ENCODE data around the gene TMEM185B.
A peak's percentile ranks its signal among the peaks of the same experiment; 100 is the strongest.

The TMEM185B gene

GRCh38 chr2:120231974-120232635 lies 8.9 kb upstream of the TMEM185B start:
- peak; percentile 47 for DNase-seq (ENCODE audit: low spot score)
- no peak for TF ChIP-seq CTCF (IDR thresholded peaks at IDR 0.05)
- Histone ChIP-seq H3K4me3 (peak overlapping the region; percentile 60), H3K27ac (peak overlapping the region in 1 of 2 donors; percentile 30)

GRCh38 chr2:120231564-120231973 lies 8.4 kb upstream of the TMEM185B start:
- TF ChIP-seq CTCF (IDR thresholded peaks at IDR 0.05): no peak
- Histone ChIP-seq H3K27ac (no peak overlapping the region), H3K4me3 (peak overlapping the region; percentile 60)
- peak; percentile 61 for DNase-seq (ENCODE audit: low spot score)

GRCh38 chr2:120230515-120231471 lies 7.6 kb upstream of the TMEM185B start:
- no peak overlapping the region for H3K4me3 ChIP-seq
- no peak for TF ChIP-seq CTCF (IDR thresholded peaks at IDR 0.05)
- no peak overlapping the region for H3K27ac ChIP-seq
- peak; percentile 58 for DNase-seq (ENCODE audit: low spot score)

GRCh38 chr2:120229341-120229740 lies 6.1 kb upstream of the TMEM185B start:
- DNase-seq (ENCODE audit: low spot score): no peak
- no peak overlapping the region for H3K4me3 ChIP-seq
- H3K27ac ChIP-seq: no peak overlapping the region
- no peak for TF ChIP-seq CTCF (IDR thresholded peaks at IDR 0.05)

GRCh38 chr2:120228503-120228902 lies 5.3 kb upstream of the TMEM185B start:
- no peak for TF ChIP-seq CTCF (IDR thresholded peaks at IDR 0.05)
- no peak overlapping the region for H3K27ac ChIP-seq
- no peak for DNase-seq (ENCODE audit: low spot score)
- no peak overlapping the region for H3K4me3 ChIP-seq

- Histone ChIP-seq H3K4me3 (no peak overlapping the region), H3K27ac (no peak overlapping the region)
- TF ChIP-seq CTCF (IDR thresholded peaks at IDR 0.05): no peak
- no peak for DNase-seq (ENCODE audit: low spot score)
Observed at GRCh38 chr2:120227111-120227991, 4.2 kb upstream of the TMEM185B start.

All from coronary artery (tissue), 2 donors.